GM10248 (cell line): ENCODE results near the gene FAM184A.

Experiments used
- CTCF ChIA-PET: fragments of 300-600 bp; sonication (Branson Sonifier 250); formaldehyde crosslinking; extraction: SDS; loops from one replicate; lab custom pipeline; 2021; ENCODE audit warnings: antibody characterized with exemption; lab: Yijun Ruan, JAX
- POLR2A ChIA-PET: fragments of 350-650 bp; sonication (Branson Sonifier 250); formaldehyde crosslinking; extraction: SDS; loops from one replicate; lab custom pipeline; 2020; ENCODE audit warnings: antibody characterized with exemption; lab: Yijun Ruan, JAX
- DNase-seq: peaks from one replicate; pipeline ENCODE4 v3.0.0; 2012; ENCODE audit errors: extremely low spot score
- TF ChIP-seq, protein P1 (sequence below): IDR thresholded peaks from 2 replicates; pipeline ENCODE4 v1.5.1; 2012; ENCODE audit warnings: mild to moderate bottlenecking, low read depth; ENCODE audit errors: extremely low read depth, missing control alignments, control extremely low read depth

Gene FAM184A

DNA sequence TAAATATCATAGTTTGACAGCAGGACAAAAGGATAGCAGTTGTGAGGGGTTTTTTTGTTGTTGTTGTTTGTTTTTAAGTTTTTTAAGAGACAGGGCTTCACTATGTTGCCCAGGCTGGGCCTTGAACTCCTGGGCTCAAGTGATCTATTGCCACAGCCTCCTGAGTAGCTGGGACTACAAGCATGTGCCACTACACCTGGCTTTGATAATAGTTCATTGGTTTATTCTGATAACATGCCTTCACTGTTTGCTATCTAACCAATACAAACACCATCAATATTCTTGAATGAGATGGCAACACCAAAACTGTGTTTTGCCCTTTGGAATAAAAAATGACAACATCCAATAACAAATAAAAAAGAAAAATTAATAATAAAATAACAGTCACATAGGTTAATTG lies 41.2 kb downstream of the FAM184A start:
- TF ChIP-seq, protein P1, sequence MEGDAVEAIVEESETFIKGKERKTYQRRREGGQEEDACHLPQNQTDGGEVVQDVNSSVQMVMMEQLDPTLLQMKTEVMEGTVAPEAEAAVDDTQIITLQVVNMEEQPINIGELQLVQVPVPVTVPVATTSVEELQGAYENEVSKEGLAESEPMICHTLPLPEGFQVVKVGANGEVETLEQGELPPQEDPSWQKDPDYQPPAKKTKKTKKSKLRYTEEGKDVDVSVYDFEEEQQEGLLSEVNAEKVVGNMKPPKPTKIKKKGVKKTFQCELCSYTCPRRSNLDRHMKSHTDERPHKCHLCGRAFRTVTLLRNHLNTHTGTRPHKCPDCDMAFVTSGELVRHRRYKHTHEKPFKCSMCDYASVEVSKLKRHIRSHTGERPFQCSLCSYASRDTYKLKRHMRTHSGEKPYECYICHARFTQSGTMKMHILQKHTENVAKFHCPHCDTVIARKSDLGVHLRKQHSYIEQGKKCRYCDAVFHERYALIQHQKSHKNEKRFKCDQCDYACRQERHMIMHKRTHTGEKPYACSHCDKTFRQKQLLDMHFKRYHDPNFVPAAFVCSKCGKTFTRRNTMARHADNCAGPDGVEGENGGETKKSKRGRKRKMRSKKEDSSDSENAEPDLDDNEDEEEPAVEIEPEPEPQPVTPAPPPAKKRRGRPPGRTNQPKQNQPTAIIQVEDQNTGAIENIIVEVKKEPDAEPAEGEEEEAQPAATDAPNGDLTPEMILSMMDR: no peak
- DNase-seq: no peak
- ChIA-PET POLR2A (no interaction called here), CTCF (no interaction called here)

DNA sequence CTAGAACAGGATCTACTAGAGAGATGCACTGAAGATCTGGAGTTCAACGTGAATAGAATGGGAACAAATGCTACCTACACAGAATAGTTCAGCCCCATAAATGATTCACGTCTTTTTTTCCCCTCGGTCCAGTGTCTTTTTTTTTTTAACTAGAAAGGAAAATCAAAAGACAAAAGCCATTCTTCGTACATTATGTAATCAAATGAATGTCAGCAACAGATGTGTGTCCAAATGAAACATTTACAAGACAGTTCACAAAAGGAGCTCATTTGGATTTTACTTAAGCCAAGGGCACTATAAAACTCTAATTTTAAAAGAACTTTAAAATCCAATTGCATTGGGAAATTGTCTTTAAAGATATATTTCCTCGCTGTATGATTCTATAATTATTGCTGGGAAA lies 42.4 kb downstream of the FAM184A start:
- ChIA-PET POLR2A (no interaction called here), CTCF (interaction anchor here (1.5 kb wide), 1 partner anchor 22 kb away, joined by 4 read pairs; no protein-coding TSS in a partner anchor)
- TF ChIP-seq, protein P1: no peak
- no peak for DNase-seq

DNA sequence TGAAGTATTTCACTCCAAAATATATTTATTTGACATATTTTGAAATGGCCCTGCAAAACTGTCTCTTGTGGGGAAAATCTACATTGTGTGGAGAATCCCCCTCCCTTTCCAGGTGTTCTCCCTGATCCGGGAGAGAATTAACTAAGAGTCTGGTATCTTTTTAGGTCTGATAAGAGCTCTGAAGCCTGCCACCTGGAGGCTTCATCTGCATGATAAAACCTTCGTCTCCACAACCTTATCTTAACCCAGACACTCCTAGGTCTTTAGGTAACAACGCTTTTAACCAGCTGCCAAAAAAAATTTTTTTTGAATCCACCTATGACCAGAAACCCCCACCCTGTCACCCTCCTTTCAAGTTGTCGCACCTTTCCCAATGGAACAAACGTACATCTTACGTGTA lies 43.0 kb downstream of the FAM184A start:
- TF ChIP-seq, protein P1: no peak
- DNase-seq: no peak
- ChIA-PET CTCF (interaction anchor here (1.5 kb wide), 1 partner anchor 21 kb away, joined by 4 read pairs; no protein-coding TSS in a partner anchor), POLR2A (no interaction called here)

DNA sequence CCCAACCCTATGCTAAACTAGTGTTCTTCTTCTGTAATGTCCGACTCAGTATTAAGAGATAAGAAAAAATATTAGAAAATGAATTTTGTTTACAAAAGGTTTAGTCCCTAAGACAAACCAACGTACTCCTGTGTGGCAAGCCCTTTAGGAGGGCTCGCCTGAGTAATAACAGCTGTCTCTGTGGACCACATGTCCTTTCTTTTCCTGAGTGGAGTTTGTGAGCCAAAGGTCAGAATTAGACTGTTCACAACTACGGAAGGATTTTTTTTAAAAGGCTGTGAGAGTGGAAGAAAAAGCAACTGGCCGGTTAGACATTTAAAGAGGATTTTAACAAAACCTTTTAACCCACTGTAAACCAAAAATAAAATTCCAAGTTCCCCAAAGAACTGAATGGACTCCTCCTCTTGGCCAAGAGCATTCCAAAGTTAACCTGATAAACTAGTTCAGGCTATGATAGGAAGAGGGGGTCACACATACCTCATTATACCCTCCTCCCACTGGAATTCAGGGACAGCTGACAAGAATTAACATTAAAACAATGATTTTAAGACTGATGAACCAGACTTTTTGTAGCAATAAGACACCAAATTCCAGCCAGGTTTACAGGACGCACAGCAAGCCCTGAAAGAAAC lies 43.5 kb downstream of the FAM184A start:
- DNase-seq: no peak
- TF ChIP-seq, protein P1: no peak
- POLR2A ChIA-PET: no interaction called here
- CTCF ChIA-PET: interaction anchor here (1.0 to 1.5 kb wide), 2 partner anchors 14 to 20 kb away, joined by 3 to 4 read pairs; no protein-coding TSS in a partner anchor

DNA sequence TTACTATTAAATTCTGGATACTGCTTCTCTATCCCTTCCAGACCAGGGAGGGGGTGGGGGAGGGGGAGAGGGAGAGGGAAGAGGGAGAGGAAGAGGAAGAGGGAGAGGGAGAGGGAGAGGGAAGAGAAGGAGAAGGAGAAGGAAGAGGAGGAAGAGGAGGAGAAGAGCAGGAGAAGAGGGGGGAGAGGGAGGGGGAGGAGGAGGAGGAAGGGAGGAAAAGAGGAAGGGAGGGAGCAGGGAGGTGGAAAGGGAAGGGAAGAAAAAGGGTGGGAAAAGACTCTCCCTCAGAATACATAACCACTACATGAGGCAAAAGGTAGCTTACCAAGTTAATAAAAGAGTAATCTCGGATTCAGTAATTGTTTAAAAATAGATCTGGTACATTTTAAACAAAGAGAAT lies 46.0 kb downstream of the FAM184A start:
- ChIA-PET CTCF (no interaction called here), POLR2A (no interaction called here)
- TF ChIP-seq, protein P1: no peak

DNA sequence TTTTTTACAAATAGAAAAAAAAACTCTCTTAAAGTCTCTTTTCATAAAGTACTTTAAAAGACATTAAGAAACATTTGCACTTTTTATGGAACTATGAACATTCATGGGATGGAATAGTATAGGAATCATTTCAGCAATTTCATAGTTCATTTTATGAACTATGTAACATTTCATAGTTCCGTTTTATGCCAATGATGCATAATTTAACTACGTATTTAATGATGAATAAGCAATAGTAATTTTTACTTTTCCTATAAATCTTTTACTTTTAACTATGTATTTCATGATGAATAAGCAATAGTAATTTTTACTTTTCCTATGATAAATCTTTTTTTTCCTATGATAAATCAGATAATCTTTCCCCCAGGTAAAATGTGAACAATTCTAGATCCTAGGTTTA lies 47.7 kb downstream of the FAM184A start:
- CTCF ChIA-PET: interaction anchor here (0.9 kb wide), 1 partner anchor 17 kb away, joined by 3 read pairs; no protein-coding TSS in a partner anchor
- POLR2A ChIA-PET: no interaction called here

More for the DNA sequence above, 46.0 kb downstream of the FAM184A start:
- DNase-seq: no peak

More for the DNA sequence above, 47.7 kb downstream of the FAM184A start:
- no peak for DNase-seq
- TF ChIP-seq, protein P1: no peak
